Astrocyte of the spinal cord (primary cell): ENCODE measurements around the gene SLC1A2.

Source experiments
- DNase-seq: peaks from one replicate; pipeline ENCODE4 v3.0.0; 2011; ENCODE audit warnings: low read depth, low spot score
- H3K4me3 ChIP-seq: 2 replicates; pipeline ENCODE4 v1.5.1; 2011; ENCODE audit warnings: low read depth, mild to moderate bottlenecking, low read length, moderate library complexity
- in situ Hi-C: cut with HindIII; loops from 2 replicates; pipeline ENCODE4 v1.10.0; 2017; ENCODE audit warnings: low sequenced_read_pairs
- TF ChIP-seq, protein P1 (sequence below): IDR thresholded peaks from 2 replicates; pipeline ENCODE4 v1.5.1; 2012; ENCODE audit warnings: low read depth, mild to moderate bottlenecking, low read length, inconsistent platforms

SLC1A2 gene

DNA sequence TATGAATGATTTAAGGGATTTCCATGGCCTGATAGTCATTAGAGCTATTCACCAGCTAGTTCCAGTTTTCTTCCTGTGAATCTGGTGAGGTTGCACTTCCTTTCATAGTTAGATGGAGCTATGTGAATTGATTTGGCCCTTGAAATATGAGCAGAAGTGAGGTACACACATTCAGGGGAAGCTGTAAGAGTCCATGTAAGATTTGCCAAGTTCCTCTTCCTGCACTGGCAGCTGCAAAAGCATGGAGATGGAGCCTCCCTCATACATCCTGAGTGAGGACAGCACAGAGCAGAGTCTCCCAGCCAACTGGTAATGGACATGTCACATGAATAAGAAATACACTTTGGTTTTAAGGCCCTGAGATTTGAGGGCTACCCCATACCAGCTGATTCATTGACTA is 168.7 kb downstream of the SLC1A2 start:
- H3K4me3 ChIP-seq = no peak overlapping the region
- in situ Hi-C loops = no loop called here
- TF ChIP-seq, protein P1, sequence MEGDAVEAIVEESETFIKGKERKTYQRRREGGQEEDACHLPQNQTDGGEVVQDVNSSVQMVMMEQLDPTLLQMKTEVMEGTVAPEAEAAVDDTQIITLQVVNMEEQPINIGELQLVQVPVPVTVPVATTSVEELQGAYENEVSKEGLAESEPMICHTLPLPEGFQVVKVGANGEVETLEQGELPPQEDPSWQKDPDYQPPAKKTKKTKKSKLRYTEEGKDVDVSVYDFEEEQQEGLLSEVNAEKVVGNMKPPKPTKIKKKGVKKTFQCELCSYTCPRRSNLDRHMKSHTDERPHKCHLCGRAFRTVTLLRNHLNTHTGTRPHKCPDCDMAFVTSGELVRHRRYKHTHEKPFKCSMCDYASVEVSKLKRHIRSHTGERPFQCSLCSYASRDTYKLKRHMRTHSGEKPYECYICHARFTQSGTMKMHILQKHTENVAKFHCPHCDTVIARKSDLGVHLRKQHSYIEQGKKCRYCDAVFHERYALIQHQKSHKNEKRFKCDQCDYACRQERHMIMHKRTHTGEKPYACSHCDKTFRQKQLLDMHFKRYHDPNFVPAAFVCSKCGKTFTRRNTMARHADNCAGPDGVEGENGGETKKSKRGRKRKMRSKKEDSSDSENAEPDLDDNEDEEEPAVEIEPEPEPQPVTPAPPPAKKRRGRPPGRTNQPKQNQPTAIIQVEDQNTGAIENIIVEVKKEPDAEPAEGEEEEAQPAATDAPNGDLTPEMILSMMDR = no peak
- no peak for DNase-seq

DNA sequence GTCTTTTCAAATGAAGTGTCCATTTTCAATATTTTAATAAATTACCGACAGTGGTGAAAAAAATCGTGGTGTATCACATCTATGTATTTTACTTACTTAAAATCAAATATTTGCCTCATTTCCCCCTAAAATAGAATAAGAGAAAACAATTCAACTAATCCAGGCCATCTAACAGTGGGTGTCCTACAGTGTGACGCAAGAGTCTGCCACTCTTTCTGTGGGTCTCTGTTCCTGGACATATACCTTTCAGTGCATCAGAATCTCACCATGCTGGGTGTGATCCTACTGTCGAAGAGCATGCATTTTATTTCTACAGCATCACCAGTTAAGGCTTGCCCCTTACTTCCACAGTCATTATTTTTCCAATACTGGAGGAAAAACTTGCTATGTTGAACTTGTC is 169.2 kb downstream of the SLC1A2 start:
- in situ Hi-C loops = no loop called here
- TF ChIP-seq, protein P1 = no peak

DNA sequence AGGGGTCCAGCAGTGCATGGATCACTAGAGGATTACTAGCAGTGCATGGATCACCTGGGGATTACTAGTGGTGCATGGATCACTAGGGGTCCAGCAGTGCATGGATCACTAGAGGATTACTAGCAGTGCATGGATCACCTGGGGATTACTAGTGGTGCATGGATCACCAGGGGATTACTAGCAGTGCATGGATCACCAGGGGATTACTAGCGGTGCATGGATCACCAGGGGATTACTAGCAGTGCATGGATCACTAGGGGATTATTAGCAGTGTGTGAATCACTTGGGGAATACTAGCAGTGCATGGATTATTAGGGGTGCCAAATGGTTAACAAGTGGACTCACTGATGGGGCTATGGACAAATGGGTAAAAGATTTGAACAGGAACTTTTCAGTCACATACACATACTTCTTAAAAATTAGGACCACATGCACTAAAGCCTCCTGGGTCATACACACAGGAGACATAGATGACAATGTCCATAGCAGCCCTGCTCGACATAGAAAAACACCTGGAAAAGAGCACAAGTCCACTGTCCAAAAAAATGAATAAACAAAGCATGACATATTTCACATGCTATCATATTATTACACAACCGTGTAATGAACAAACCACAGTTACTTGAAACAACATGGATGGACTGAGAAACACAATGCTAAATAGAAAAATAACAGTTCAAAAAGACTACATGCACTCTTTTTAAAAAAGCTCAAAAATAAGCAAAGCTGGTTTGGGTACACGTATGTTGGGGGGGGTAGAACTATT is 170.6 kb downstream of the SLC1A2 start:
- in situ Hi-C loops = no loop called here
- no peak for DNase-seq
- no peak overlapping the region for H3K4me3 ChIP-seq
- TF ChIP-seq, protein P1 = no peak

More for the DNA sequence above, 169.2 kb downstream of the SLC1A2 start:
- no peak for DNase-seq
- H3K4me3 ChIP-seq = no peak overlapping the region

DNA sequence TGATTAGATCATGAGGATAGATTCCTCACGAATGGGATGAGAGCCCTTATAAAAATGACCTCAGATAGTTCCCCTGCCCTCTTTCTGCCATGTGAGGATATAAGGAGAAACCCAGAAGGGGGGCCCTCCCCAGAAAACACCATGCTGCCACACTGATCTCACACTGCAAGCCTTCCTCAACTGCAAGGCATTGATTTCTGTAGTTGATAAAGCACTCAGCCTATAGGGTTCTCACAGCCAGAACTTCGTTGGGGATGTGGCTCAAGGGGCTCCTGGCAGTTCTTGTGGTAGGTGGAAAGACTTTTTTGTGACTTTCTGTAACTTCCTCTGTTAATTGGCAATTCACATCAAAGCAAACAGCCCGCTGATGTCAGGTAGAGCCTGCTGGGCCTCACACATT is 171.5 kb downstream of the SLC1A2 start:
- in situ Hi-C loops = no loop called here
- TF ChIP-seq, protein P1 = no peak
- H3K4me3 ChIP-seq = no peak overlapping the region
- no peak for DNase-seq

DNA sequence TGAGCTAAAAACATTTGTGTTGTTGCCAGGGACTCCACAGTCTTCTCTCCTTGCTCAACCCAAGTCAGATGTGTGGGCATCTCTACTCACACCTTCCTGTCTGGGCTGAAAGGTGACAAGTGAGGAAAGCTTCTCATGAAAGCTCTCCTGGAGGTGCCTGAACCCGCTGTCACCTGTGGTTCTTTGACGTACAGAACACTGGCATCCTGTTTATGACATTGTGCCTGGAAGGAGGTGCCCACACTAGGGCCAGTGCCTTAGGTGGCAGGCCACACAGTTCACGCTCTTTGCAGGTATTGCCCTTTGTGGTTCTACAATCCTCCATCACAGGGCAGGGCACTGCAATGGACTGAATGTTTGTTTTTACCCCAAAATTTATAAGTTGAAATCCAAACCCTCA is 171.9 kb downstream of the SLC1A2 start:
- in situ Hi-C loops = no loop called here
- TF ChIP-seq, protein P1 = no peak
- H3K4me3 ChIP-seq = no peak overlapping the region
- no peak for DNase-seq

DNA sequence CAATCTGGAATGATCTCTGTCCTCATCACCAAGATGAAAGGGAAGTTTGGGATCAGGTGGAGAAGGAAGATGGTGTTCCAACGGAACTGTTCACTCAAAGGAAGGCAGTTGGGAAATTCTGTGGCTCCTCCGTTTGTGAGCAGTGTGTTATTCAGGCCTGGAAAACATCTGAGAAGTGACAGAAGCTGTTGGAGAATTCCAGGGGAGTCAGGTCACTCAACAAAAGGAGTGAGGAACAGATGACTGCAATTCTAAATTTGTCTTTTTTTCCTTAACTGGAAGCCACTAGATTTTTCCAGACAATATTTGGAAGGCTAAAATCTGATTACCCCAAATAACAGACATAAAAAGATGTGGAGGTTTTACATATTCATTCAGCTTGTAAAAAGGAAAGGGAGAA is 172.6 kb downstream of the SLC1A2 start:
- TF ChIP-seq, protein P1 = no peak

More for the DNA sequence above, 172.6 kb downstream of the SLC1A2 start:
- no peak overlapping the region for H3K4me3 ChIP-seq
- no peak for DNase-seq
- in situ Hi-C loops = no loop called here
